ENCODE results near the gene HEPN1.

Gene HEPN1

DNA sequence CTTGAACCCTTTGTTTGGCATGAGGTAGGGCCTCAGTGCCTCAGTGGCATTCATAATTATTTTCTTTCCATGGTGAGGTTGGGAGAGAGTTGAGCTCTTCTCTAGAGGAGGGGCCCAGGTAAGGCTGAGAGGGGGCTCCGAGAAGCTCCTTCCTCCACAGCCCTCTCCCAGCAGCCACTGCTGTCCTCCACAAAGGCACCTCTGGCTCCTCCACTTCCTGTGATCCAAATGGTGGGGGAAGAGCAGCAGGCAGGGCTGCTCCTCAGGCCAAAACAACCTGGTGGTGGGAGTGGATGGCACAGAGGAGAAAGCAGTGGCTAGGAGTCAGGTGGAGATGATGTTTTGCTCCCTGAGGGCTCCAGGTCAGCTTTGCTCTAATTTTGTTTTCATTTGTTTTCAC is 34.7 kb upstream of the HEPN1 start:
- TF ChIP-seq, protein P1, sequence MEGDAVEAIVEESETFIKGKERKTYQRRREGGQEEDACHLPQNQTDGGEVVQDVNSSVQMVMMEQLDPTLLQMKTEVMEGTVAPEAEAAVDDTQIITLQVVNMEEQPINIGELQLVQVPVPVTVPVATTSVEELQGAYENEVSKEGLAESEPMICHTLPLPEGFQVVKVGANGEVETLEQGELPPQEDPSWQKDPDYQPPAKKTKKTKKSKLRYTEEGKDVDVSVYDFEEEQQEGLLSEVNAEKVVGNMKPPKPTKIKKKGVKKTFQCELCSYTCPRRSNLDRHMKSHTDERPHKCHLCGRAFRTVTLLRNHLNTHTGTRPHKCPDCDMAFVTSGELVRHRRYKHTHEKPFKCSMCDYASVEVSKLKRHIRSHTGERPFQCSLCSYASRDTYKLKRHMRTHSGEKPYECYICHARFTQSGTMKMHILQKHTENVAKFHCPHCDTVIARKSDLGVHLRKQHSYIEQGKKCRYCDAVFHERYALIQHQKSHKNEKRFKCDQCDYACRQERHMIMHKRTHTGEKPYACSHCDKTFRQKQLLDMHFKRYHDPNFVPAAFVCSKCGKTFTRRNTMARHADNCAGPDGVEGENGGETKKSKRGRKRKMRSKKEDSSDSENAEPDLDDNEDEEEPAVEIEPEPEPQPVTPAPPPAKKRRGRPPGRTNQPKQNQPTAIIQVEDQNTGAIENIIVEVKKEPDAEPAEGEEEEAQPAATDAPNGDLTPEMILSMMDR (IDR thresholded peaks at IDR 0.05; ENCODE audit: low read depth, low read length), result no peak
- in situ Hi-C loops (cut with HindIII; ENCODE audit: low sequenced_read_pairs), result no loop called here
- no peak overlapping the region for H3K4me3 ChIP-seq (ENCODE audit: low read depth, low read length)
- no peak for DNase-seq (ENCODE audit: low read depth, low spot score)

DNA sequence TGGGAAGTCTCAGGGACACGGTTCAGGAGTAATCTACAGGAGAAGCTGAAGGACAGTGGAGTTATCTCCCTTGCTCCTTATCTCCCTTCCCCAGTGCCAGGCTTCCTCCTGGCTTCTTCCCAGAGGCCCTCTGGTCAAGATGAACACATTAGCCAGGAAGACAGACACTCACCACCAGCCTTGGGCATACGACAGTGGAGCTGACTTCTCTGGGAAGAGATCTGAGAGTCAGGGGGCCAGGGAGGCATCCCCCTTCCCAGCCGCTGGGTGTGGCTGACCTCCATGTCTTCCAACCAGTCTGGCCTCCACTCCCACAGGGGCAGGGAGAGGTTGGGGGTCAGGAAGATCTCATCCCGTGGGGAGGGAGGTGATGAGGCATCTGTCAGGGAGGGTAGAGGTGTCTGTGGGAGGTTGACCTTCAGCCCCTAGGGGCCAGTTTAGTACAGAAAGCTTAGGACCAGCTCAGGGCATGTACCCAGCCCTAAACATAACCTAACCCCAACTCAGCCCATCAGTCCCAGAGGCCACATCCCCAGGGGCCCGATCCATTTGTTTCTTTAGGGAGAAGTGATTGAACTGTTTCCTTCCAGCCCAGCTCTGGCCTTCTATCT is 34.1 kb upstream of the HEPN1 start:
- no peak for DNase-seq (ENCODE audit: low read depth, low spot score)
- TF ChIP-seq, protein P1 (IDR thresholded peaks at IDR 0.05; ENCODE audit: low read depth, low read length), result no peak
- in situ Hi-C loops (cut with HindIII; ENCODE audit: low sequenced_read_pairs), result no loop called here
- H3K4me3 ChIP-seq (ENCODE audit: low read depth, low read length), result no peak overlapping the region

DNA sequence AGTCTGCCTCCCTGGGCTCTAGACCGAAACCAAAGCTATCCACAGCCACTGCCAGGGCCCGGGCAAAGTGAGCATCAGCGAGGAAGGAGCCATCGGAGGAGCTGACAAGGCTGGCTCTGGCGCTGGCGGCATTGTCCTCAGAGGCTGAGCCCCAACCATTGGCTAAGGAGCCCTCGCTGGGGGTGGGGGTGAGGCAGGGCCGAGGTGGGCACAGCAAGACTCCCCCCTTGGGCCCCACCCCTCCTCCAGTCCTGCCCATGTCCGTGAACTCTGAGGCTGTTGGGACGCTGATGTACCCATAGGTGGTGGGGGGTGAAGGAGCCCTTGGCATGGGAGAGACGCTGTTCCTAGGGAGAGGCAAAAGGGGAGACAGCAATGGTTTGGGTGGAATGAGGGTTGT is 32.6 kb upstream of the HEPN1 start:
- in situ Hi-C loops (cut with HindIII; ENCODE audit: low sequenced_read_pairs), result no loop called here
- DNase-seq (ENCODE audit: low read depth, low spot score), result no peak
- no peak overlapping the region for H3K4me3 ChIP-seq (ENCODE audit: low read depth, low read length)
- TF ChIP-seq, protein P1 (IDR thresholded peaks at IDR 0.05; ENCODE audit: low read depth, low read length), result no peak

DNA sequence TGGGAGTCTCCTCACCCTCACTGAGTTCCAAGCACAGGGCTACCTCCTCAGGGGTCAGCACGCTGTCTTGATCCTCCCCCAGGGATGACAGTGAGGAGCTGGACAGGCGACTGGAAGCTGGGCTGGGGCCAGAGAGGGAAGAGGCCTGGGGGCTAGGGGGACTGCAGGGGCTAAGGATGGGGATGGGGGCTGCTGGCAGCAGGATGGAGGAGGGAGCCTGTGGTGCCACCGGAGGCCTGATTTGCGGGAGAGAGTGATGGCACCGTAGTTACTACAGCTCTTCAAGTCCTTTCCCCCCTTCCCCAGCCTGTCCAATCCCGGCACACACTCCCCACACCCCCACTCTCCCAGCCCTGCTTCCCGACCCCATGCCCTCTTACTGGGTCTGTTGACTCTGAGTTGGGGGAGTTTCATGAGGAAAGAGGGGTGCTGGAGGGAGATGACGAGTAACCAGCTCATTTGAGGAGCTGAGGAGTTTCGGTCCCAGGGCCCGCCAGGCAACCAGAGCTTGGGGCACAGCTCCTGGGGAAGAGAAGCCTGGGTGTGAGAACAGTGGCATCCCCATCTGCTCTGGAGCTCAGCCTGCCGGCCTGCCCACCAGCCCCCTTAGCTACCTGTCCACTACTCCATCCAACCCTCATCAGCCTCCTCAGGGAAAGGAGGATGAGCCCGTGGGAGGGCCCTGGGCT is 31.9 kb upstream of the HEPN1 start:
- no peak overlapping the region for H3K4me3 ChIP-seq (ENCODE audit: low read depth, low read length)
- in situ Hi-C loops (cut with HindIII; ENCODE audit: low sequenced_read_pairs), result no loop called here

DNA sequence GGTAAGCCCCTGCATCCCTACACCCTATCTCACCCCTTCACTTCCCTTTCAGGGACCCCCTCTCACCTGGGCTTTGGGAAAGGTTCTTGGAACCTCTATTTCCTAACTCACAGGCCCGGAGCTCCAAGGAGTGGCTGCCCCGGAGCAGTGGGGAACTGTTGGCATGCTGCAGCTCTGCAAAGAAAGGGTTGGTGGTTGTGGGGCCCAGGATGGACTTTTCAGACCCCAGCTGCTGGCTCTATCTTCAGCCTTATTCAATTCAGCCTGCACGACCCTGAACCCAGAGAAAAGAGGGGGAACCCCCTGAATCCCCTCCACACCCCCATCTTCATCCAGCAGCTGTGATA is 31.4 kb upstream of the HEPN1 start:
- TF ChIP-seq, protein P1 (IDR thresholded peaks at IDR 0.05; ENCODE audit: low read depth, low read length), result no peak
- no peak overlapping the region for H3K4me3 ChIP-seq (ENCODE audit: low read depth, low read length)
- in situ Hi-C loops (cut with HindIII; ENCODE audit: low sequenced_read_pairs), result no loop called here
- no peak for DNase-seq (ENCODE audit: low read depth, low spot score)

More for the DNA sequence above, 31.9 kb upstream of the HEPN1 start:
- DNase-seq (ENCODE audit: low read depth, low spot score), result no peak
- TF ChIP-seq, protein P1 (IDR thresholded peaks at IDR 0.05; ENCODE audit: low read depth, low read length), result no peak

DNA sequence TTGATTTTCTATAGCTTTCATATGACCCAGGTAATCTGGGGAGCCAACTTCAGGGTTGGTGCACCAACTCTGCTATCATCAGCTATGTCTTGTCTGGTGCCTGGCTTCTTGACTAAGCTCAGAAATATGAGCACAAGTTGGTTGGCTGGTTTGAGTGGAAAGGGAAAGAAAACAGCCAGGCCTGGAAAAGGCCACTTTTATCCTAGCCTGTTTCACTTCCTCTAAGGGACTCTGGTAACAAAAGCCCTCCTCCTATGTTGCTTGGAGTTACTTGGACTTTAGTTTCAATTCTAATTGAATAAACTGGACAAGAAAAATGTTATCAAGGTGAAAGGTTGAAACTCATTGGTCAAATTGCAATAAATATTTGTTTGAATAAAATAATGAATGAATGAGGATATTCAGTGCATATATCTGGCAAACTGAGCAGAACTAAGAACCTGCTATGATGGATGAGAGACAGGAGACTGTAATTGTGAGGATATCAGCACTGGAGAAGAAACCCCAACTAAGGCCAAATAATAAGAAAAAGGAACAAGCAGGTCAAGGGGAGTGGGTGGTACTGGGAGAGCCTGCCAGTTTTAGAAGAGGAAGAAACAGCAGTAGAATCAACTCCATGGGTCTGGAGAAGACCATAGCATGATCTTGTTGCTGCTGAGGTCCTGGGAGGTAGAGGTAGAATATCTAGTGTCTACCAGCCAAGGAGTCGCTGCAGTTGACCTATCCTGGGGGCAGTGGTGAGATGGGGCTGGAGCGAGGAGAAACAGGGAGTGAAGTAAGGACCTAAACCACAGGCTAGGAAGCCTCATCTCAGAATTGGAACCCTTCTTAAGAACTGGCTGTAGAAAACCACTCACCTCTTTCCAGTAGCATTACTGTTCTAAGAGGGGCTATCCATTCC is 29.6 kb upstream of the HEPN1 start:
- TF ChIP-seq, protein P1 (IDR thresholded peaks at IDR 0.05; ENCODE audit: low read depth, low read length), result no peak
- no peak overlapping the region for H3K4me3 ChIP-seq (ENCODE audit: low read depth, low read length)
- in situ Hi-C loops (cut with HindIII; ENCODE audit: low sequenced_read_pairs), result no loop called here
- no peak for DNase-seq (ENCODE audit: low read depth, low spot score)
